HFF-Myc (cell line): Measurements from ENCODE around the gene NTSR1.

Source experiments
- DNase-seq: peaks from one replicate; pipeline ENCODE4 v3.0.0-alpha.2; 2011; ENCODE audit warnings: low read depth; ENCODE audit errors: extremely low read depth
- H3K4me3 ChIP-seq: replicated peaks from 2 replicates; pipeline ENCODE4 v1.5.1; 2011; ENCODE audit warnings: low read depth, mild to moderate bottlenecking, control low read depth, low read length
- CTCF ChIP-seq: IDR thresholded peaks from 2 replicates; pipeline ENCODE4 v1.5.1; 2012; ENCODE audit warnings: mild to moderate bottlenecking, low read depth, low read length, control low read depth; ENCODE audit errors: missing control alignments

Gene NTSR1

GRCh38 chr20:62667530-62668440, 40.9 kb upstream of the NTSR1 start:
- H3K4me3 ChIP-seq = no peak overlapping the region
- DNase-seq = no peak
- no peak for TF ChIP-seq CTCF

GRCh38 chr20:62668441-62669027, 40.1 kb upstream of the NTSR1 start:
- DNase-seq = peak; percentile 68
- peak; percentile 89 for TF ChIP-seq CTCF
- H3K4me3 ChIP-seq = no peak overlapping the region

- no peak for TF ChIP-seq CTCF
- H3K4me3 ChIP-seq = no peak overlapping the region
- DNase-seq = no peak
Measured at GRCh38 chr20:62669249-62669648, 39.4 kb upstream of the NTSR1 start.

- no peak overlapping the region for H3K4me3 ChIP-seq
- no peak for TF ChIP-seq CTCF
- no peak for DNase-seq
Measured at GRCh38 chr20:62670156-62670555, 38.5 kb upstream of the NTSR1 start.

GRCh38 chr20:62670998-62671397, 37.6 kb upstream of the NTSR1 start:
- H3K4me3 ChIP-seq = no peak overlapping the region
- no peak for DNase-seq
- TF ChIP-seq CTCF = no peak

GRCh38 chr20:62671765-62672164, 36.9 kb upstream of the NTSR1 start:
- DNase-seq = no peak
- no peak for TF ChIP-seq CTCF
- no peak overlapping the region for H3K4me3 ChIP-seq

- H3K4me3 ChIP-seq = no peak overlapping the region
- no peak for TF ChIP-seq CTCF
- DNase-seq = no peak
Measured at GRCh38 chr20:62674370-62674769, 34.3 kb upstream of the NTSR1 start.
